Measurements from ENCODE around the gene FBXO42. TPM values are rescaled to one million over a fixed set of nuclear protein-coding genes. Genes with fewer than 3 reads are reported as not detected.
A peak's percentile ranks its signal among the peaks of the same experiment; 100 is the strongest.
"Not testable (repeated sequence)": the region's sequence is repeated elsewhere in the genome, so short reads cannot be mapped to it uniquely, and the experiment has no call there.

The FBXO42 gene
- total and polyA plus RNA-seq, 7 experiments from 2014 or later = 17.9 to 26.7 (median 24.6) TPM

DNA sequence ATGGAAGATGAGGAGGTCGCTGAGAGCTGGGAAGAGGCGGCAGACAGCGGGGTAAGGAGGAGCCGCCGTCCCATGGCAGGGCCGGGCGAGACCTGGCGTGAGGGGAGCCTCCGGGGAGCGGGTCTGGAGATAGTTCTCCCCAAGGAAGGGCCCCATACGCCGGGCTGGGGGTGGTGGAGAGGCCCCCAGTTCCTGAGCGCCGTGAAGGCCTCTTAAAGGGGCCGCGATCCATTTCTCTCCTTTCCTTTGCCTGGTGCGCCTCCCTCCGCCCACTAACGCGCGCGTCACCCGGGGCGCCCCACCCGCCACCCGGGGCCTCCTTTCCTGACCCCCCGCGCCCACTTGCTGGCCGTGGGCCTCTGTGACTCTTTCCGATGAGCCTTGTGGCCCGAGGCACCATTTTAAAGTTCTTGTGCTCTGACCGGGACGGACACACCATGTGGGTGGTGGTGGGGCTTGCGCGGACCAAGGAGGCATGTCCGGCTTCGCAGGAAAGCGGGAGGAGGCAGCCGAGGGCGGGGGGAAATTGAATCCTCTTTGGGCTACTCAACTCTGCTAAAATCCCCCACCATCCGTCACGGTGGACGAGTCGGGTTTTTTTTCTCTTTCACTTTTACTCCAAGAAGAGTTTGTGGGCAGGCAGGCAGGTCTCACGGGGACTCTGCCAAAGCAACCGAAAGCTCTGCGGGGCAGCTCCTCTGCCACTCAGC is 15.1 kb upstream of the FBXO42 start:
- DNase-seq (peak in 8 of 9 donors; percentile 72 to 92 (median 86)), ATAC-seq (peak; percentile 78)
- Mint-ChIP-seq H3K36me3 (peaks cover 0 to 10% (median under 1%) of the 10 kb centered on the region in 5 donors), H3K9me3 (peaks cover 0 to 2% (median 0%) of the 10 kb centered on the region in 11 donors), H3K4me1 (peaks cover 19 to 50% (median 44%) of the 10 kb centered on the region in 7 donors), H3K4me3 (peak overlapping the region; percentile 93 to 99 (median 96)), H3K27ac (peak overlapping the region; percentile 90 to 99 (median 97)), H3K27me3 (no peaks in the 10 kb centered on the region)
- no peaks in the 10 kb centered on the region for H3K9me3 ChIP-seq (ENCODE audit: control insufficient read depth in 2 of 3, low read length in 3 of 3)
- H3K27ac ChIP-seq (ENCODE audit: low read depth, low read length) = peak overlapping the region; percentile 99
- H3K4me1 ChIP-seq (ENCODE audit: control insufficient read depth in 2 of 2, insufficient read depth in 2 of 2, low read length in 2 of 2) = peaks cover 24 to 26% of the 10 kb centered on the region in 2 donors
- peak overlapping the region; percentile 98 for H3K4me3 ChIP-seq (ENCODE audit: low read length)
- intact Hi-C loops (cut with micrococcal nuclease) = loop anchor here (1.0 to 10.0 kb wide), 22 partner anchors 15 to 842 kb away; partner anchors contain the start of genes CPLANE2 (in 2 of the 2), FBXO42 (in 2 of the 2), ATP13A2 (in 1 of the 2) and DNAJC16 (in 1 of the 2)
- ChIA-PET CTCF (interaction anchor here (1.2 to 2.2 kb wide), 2 partner anchors 14 to 72 kb away, joined by 3 to 8 read pairs; partner anchors contain the start of gene NECAP2), POLR2A (interaction anchor here (1.0 to 5.1 kb wide), 7 partner anchors 9 to 206 kb away, joined by 4 to 29 read pairs (median 7); partner anchors contain the start of genes FBXO42 and NECAP2)
- H3K36me3 ChIP-seq (ENCODE audit: control insufficient read depth in 2 of 3, insufficient read depth in 3 of 3, low read length in 3 of 3) = peaks cover 0 to 6% (median 0%) of the 10 kb centered on the region in 3 experiments
- H3K27me3 ChIP-seq (ENCODE audit: control insufficient read depth in 2 of 2, insufficient read depth in 2 of 2, low read length in 2 of 2) = no peaks in the 10 kb centered on the region

DNA sequence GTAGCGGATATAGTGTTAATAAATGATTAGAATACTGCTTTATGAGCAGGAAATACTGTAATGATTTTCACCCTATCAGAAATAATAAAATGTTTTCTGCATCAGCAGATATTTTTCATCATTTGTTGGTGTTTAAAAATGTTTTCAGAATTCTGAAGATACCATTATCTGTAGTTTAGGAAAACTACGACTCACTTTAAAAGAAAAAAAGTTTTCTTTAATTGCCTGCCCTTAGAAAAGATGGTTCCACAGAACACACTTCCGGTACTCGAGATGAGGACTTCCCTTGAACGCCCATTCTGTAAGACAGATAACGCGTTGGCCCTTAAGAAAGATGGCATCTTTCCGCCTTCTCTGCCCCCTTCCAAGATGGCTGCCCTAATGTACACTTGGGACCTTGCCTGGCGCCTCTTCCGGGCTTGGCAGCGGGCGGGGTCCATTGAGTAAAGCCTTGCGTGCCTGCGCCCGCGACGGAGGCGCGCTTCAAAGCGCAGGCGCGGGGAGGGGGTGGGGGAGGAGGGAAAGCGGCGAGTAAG is 14.5 kb upstream of the FBXO42 start, which contains the start of gene SZRD1:
TSS of gene SZRD1 (plus strand) at position 521 of the 536 bp plus-strand sequence. CDS start 16 bp downstream, outside the sequence.
- intact Hi-C loops (cut with micrococcal nuclease) = loop anchor here (1.0 to 10.0 kb wide), 22 partner anchors 14 to 841 kb away; partner anchors contain the start of genes CPLANE2 (in 2 of the 2), FBXO42 (in 2 of the 2), ATP13A2 (in 1 of the 2) and DNAJC16 (in 1 of the 2)
- CTCF ChIA-PET = interaction anchor here (1.2 kb wide), 1 partner anchor 14 kb away, joined by 3 read pairs; no protein-coding TSS in a partner anchor
- ATAC-seq = peak; percentile 94
- Mint-ChIP-seq H3K4me3 (peak within 1 kb of the TSS; percentile 93 to 99 (median 96)), H3K36me3 (peaks cover 0 to 7% (median 0%) of the 10 kb centered on the region in 5 donors), H3K4me1 (peaks cover 15 to 43% (median 38%) of the 10 kb centered on the region in 7 donors), H3K27ac (peak within 1 kb of the TSS; percentile 90 to 99 (median 97)), H3K27me3 (no peaks in the 10 kb centered on the region), H3K9me3 (peaks cover 0 to 2% (median 0%) of the 10 kb centered on the region in 11 donors)
- Histone ChIP-seq H3K27ac (ENCODE audit: low read depth, low read length) (peak within 1 kb of the TSS; percentile 99), H3K9me3 (ENCODE audit: control insufficient read depth in 2 of 3, low read length in 3 of 3) (no peaks in the 10 kb centered on the region), H3K4me3 (ENCODE audit: low read length) (peak within 1 kb of the TSS; percentile 98), H3K36me3 (ENCODE audit: control insufficient read depth in 2 of 3, insufficient read depth in 3 of 3, low read length in 3 of 3) (peaks cover 0 to 6% (median 0%) of the 10 kb centered on the region in 3 experiments), H3K27me3 (ENCODE audit: control insufficient read depth in 2 of 2, insufficient read depth in 2 of 2, low read length in 2 of 2) (no peaks in the 10 kb centered on the region), H3K4me1 (ENCODE audit: control insufficient read depth in 2 of 2, insufficient read depth in 2 of 2, low read length in 2 of 2) (peaks cover 19 to 26% of the 10 kb centered on the region in 2 donors)
- POLR2A ChIA-PET = interaction anchor here (0.6 to 5.1 kb wide), 7 partner anchors 9 to 74 kb away, joined by 3 to 29 read pairs (median 7); partner anchors contain the start of genes FBXO42 and NECAP2
- peak; percentile 81 to 98 (median 96) for DNase-seq

DNA sequence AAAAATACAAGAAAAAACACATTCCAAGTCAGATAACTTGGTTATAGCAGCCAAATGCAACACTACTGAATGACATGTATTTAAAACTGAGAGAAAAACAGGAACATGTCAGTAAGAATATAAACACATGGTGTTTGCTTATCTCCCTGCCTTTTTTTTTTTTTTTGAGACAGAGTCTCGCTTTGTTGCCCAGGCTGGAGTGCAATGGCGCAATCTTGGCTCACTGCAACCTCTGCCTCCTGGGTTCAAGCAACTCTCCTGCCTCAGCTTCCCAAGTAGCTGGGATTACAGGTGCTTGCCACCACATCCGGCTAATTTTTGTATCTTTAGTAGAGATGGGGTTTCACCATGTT is 12.8 kb upstream of the FBXO42 start:
- not testable (repeated sequence) for H3K27ac ChIP-seq (ENCODE audit: low read depth, low read length); ATAC-seq; H3K4me3 Mint-ChIP-seq; H3K9me3 ChIP-seq (ENCODE audit: control insufficient read depth in 2 of 3, low read length in 3 of 3); H3K27me3 Mint-ChIP-seq; H3K36me3 Mint-ChIP-seq; DNase-seq; H3K9me3 Mint-ChIP-seq; H3K27me3 ChIP-seq (ENCODE audit: control insufficient read depth in 2 of 2, insufficient read depth in 2 of 2, low read length in 2 of 2); H3K27ac Mint-ChIP-seq; H3K4me3 ChIP-seq (ENCODE audit: low read length); H3K36me3 ChIP-seq (ENCODE audit: control insufficient read depth in 2 of 3, insufficient read depth in 3 of 3, low read length in 3 of 3)
- H3K4me1 Mint-ChIP-seq = peaks cover 11 to 32% (median 28%) of the 10 kb centered on the region in 7 donors
- CTCF ChIA-PET = interaction anchor here (0.6 to 1.2 kb wide), 3 partner anchors 9 to 286 kb away, joined by 3 to 5 read pairs (median 4); no protein-coding TSS in a partner anchor
- POLR2A ChIA-PET = interaction anchor here (0.8 to 5.1 kb wide), 4 partner anchors 12 to 80 kb away, joined by 3 to 29 read pairs (median 4); partner anchors contain the start of gene FBXO42
- H3K4me1 ChIP-seq (ENCODE audit: control insufficient read depth in 2 of 2, insufficient read depth in 2 of 2, low read length in 2 of 2) = peaks cover 16 to 21% of the 10 kb centered on the region in 2 donors
- intact Hi-C loops (cut with micrococcal nuclease) = loop anchor here (5.0 to 10.0 kb wide), 6 partner anchors 57 to 690 kb away; partner anchors contain the start of genes ATP13A2 (in 1 of the 2), RNU1-1 (in 1 of the 2) and SDHB (in 1 of the 2)

DNA sequence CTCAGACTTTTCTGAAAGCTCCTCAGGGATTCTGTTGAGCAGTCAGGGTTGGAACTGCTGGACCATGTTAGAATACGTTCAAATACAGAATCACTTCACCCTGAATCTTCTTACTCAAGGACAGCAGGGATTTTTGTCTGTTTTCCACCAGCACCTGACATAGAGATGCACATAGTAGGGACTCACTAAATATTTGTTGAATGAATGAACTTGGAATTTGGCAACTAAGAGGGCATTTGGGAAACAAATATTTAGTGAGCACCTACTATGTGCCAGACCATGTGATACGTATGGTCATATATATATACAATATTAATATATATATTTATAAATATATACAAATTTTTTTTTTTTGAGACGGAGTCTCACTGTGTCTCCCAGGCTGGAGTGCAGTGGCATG is 4.6 kb upstream of the FBXO42 start:
- ATAC-seq (no peak), DNase-seq (no peak)
- Histone ChIP-seq H3K9me3 (ENCODE audit: control insufficient read depth in 2 of 3, low read length in 3 of 3) (no peaks in the 10 kb centered on the region), H3K4me1 (ENCODE audit: control insufficient read depth in 2 of 2, insufficient read depth in 2 of 2, low read length in 2 of 2) (peaks cover 5 to 6% of the 10 kb centered on the region in 2 donors), H3K27ac (ENCODE audit: low read depth, low read length) (no peak overlapping the region), H3K4me3 (ENCODE audit: low read length) (no peak overlapping the region), H3K36me3 (ENCODE audit: control insufficient read depth in 2 of 3, insufficient read depth in 3 of 3, low read length in 3 of 3) (peaks cover 0 to 3% (median 0%) of the 10 kb centered on the region in 3 experiments), H3K27me3 (ENCODE audit: control insufficient read depth in 2 of 2, insufficient read depth in 2 of 2, low read length in 2 of 2) (no peaks in the 10 kb centered on the region)
- H3K4me1 Mint-ChIP-seq = peaks cover 0 to 12% (median 4%) of the 10 kb centered on the region in 7 donors
- no peaks in the 10 kb centered on the region for H3K9me3 Mint-ChIP-seq
- no peak overlapping the region for H3K4me3 Mint-ChIP-seq
- no peaks in the 10 kb centered on the region for H3K27me3 Mint-ChIP-seq
- intact Hi-C loops (cut with micrococcal nuclease) = no loop called here
- ChIA-PET POLR2A (no interaction called here), CTCF (interaction anchor here (0.6 kb wide), 2 partner anchors 30 to 600 kb away, joined by 4 read pairs; no protein-coding TSS in a partner anchor)
- no peaks in the 10 kb centered on the region for H3K36me3 Mint-ChIP-seq
- no peak overlapping the region for H3K27ac Mint-ChIP-seq

DNA sequence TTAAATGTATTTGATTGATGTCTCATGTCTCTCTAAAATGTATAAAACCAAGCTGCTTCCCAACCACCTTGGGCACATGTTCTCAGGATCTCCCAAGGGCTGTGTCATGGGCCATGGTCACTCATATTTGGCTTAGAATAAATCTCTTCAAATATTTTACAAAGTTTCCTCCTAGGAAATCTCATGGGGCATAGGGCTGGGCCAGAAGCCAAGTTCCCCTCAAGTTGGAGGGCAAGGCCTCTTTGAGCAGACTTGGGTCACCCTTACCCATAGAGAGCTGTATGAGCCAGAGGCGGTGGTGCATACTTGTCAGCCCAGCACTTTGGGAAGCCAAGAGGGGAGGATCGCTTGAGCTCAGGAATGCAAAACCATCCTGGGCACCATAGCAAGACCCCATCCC is 2.3 kb upstream of the FBXO42 start:
- intact Hi-C loops (cut with micrococcal nuclease) = loop anchor here (5.0 kb wide), 6 partner anchors 117 to 827 kb away; partner anchors contain the start of genes ZBTB17 (in 2 of the 2), CPLANE2 (in 1 of the 2), DNAJC16 (in 1 of the 2) and FAM131C (in 1 of the 2)
- Mint-ChIP-seq H3K4me3 (peak overlapping the region in 2 of 10 donors; percentile 9 to 17), H3K27me3 (no peaks in the 10 kb centered on the region), H3K36me3 (peaks cover 0 to 2% (median 0%) of the 10 kb centered on the region in 5 donors), H3K4me1 (peaks cover 14 to 28% (median 23%) of the 10 kb centered on the region in 7 donors), H3K9me3 (no peaks in the 10 kb centered on the region), H3K27ac (peak overlapping the region in 2 of 9 donors; percentile 14 to 56)
- no peak overlapping the region for H3K27ac ChIP-seq (ENCODE audit: low read depth, low read length)
- no peak overlapping the region for H3K4me3 ChIP-seq (ENCODE audit: low read length)
- H3K9me3 ChIP-seq (ENCODE audit: control insufficient read depth in 2 of 3, low read length in 3 of 3) = no peaks in the 10 kb centered on the region
- ChIA-PET CTCF (interaction anchor here (0.6 to 3.2 kb wide), 3 partner anchors 8 to 276 kb away, joined by 3 to 24 read pairs (median 3); no protein-coding TSS in a partner anchor), POLR2A (interaction anchor here (0.8 to 3.2 kb wide), 3 partner anchors 9 to 1892 kb away, joined by 3 to 29 read pairs (median 3); partner anchors contain the start of gene SZRD1)
- no peak for DNase-seq
- H3K27me3 ChIP-seq (ENCODE audit: control insufficient read depth in 2 of 2, insufficient read depth in 2 of 2, low read length in 2 of 2) = no peaks in the 10 kb centered on the region
- H3K36me3 ChIP-seq (ENCODE audit: control insufficient read depth in 2 of 3, insufficient read depth in 3 of 3, low read length in 3 of 3) = peaks cover 0 to 7% (median 0%) of the 10 kb centered on the region in 3 experiments
- peaks cover 10 to 18% of the 10 kb centered on the region in 2 donors for H3K4me1 ChIP-seq (ENCODE audit: control insufficient read depth in 2 of 2, insufficient read depth in 2 of 2, low read length in 2 of 2)
- no peak for ATAC-seq

All from naive thymus-derived CD4-positive, alpha-beta T cell (primary cell).